Lower leg skin (tissue), 3 donors: ENCODE results near the gene LYRM4.

Experiments
- POLR2A ChIP-seq, 2 donors: fragments of 450-650 bp; IDR thresholded peaks; one replicate each; pipeline ENCODE4 v1.6.1; 2016 to 2017; ENCODE audit warnings: antibody characterized with exemption in 2 of 2, mild to moderate bottlenecking in 1 of 2, moderate library complexity in 1 of 2
- TF ChIP-seq, protein P1 (sequence below), 3 donors: fragments of 450-650 bp; IDR thresholded peaks; one replicate each; pipeline ENCODE4 v1.5.1; 2016; ENCODE audit warnings: antibody characterized with exemption in 3 of 3, mild to moderate bottlenecking in 3 of 3, moderate library complexity in 2 of 3

DNA sequence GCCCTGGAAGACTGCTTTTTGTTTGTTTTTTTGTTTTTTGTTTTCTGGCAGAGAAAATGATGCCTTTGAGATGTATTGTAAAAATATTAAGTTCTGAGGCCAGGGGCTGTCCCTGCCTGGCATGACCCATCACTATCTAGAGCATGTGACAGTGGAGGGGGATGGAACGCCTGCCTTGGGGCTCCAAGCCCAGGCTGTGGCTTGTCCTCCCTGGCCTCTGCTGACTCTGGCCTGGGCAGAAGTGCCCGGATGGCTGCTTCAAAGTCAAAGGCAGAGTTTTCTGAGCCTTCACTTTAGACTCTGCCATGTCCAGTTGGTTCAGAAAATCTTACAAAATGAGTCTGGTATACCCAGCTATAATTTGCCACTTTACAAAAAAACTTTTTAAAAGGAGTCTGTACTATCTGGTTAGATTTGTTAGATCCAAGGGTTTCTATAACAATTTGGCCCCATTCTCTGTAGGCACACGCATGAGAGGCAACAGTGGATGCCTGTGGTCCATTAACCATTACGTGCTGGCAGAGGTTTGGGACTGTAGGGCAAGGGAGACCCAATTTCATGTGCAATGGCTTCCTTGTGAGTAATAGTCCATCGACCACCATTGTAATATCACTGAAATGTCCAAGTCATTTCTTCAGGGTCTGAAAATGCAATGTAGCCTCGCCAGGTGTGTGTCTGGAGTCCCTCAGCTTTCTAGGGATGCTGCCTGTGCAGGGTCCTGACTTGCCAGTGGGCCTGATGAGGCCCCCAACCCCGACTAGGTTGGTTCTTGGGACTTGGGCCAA is 167.3 kb downstream of the LYRM4 start:
- TF ChIP-seq, protein P1, sequence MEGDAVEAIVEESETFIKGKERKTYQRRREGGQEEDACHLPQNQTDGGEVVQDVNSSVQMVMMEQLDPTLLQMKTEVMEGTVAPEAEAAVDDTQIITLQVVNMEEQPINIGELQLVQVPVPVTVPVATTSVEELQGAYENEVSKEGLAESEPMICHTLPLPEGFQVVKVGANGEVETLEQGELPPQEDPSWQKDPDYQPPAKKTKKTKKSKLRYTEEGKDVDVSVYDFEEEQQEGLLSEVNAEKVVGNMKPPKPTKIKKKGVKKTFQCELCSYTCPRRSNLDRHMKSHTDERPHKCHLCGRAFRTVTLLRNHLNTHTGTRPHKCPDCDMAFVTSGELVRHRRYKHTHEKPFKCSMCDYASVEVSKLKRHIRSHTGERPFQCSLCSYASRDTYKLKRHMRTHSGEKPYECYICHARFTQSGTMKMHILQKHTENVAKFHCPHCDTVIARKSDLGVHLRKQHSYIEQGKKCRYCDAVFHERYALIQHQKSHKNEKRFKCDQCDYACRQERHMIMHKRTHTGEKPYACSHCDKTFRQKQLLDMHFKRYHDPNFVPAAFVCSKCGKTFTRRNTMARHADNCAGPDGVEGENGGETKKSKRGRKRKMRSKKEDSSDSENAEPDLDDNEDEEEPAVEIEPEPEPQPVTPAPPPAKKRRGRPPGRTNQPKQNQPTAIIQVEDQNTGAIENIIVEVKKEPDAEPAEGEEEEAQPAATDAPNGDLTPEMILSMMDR (IDR thresholded peaks at IDR 0.05), result no peak
- no peak for TF ChIP-seq POLR2A (IDR thresholded peaks at IDR 0.05)
